CD4-positive, alpha-beta T cell treated with Interleukin-17A for 4 hours (primary cell): Measurements from ENCODE around the gene CES4A.
"Not testable (repeated sequence)": the region's sequence is repeated elsewhere in the genome, so short reads cannot be mapped to it uniquely, and the experiment has no call there.

Experiments used
- DNase-seq: peaks from one replicate; pipeline ENCODE4 v3.0.0-alpha.2; 2020; ENCODE audit warnings: mixed read lengths

CES4A gene

GRCh38 chr16:66993558-66993957 lies 5.2 kb downstream of the CES4A start:
- not testable (repeated sequence) for DNase-seq

- no peak for DNase-seq
Measured at GRCh38 chr16:66996324-66996982, 8.1 kb downstream of the CES4A start.

- DNase-seq, result no peak
Measured at GRCh38 chr16:66996983-66997358, 8.6 kb downstream of the CES4A start.

DNA sequence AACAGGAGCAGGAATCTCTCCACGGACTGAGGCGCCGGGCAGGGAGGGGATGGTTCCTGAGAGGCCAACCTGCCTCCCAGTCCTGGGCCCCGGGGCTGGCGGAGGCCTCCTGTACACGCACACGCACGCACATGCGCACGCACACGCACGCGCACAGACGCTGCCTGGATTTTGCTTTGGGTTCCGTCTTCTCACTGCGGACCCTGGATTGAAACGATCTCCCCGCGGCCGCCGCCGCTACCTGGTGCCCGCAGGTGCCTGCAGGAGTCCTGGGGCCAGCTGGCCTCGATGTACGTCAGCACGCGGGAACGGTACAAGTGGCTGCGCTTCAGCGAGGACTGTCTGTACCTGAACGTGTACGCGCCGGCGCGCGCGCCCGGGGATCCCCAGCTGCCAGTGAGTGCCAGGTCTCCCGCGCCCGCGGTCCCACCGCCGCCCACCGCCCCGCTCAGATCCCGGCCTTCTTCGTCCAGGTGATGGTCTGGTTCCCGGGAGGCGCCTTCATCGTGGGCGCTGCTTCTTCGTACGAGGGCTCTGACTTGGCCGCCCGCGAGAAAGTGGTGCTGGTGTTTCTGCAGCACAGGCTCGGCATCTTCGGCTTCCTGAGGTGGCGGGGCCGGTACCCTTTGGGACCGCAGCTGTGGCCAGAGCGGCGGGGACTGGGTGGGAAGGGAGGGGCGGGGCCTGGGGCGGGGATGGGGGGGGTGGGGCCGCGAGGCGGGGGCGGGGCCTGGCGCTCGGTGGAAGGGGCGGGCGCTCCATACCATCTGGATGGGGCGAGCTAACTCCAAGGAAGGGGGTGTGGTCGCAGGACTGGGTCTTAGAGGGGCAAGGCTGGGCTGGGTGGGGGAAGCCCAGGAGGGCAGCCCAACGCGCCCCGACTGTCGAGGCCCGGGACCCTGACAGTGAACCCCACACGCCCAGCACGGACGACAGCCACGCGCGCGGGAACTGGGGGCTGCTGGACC lies 12.3 kb downstream of the CES4A start:
- peak; percentile 72 for DNase-seq

DNA sequence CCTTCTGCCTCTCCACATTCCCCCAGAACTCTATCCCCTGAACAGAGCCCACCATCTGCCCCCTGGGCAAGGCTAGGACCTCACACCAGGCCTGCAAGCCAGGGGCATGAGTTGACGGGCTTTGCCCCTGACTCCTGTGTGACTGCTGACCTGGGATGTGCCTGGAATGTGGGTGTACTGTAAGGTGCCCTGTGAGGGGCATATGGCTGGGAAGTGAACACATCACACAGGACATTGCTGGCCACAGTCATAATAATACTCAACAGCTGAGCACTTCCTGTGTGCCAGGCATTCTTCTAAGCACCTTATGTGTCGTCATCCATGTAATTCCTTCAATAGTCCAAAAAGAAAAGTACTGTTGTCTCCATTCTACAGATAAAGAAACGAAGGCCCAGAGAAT lies 13.3 kb downstream of the CES4A start:
- no peak for DNase-seq

- no peak for DNase-seq
Measured at GRCh38 chr16:67006930-67007658, 18.7 kb downstream of the CES4A start.

DNA sequence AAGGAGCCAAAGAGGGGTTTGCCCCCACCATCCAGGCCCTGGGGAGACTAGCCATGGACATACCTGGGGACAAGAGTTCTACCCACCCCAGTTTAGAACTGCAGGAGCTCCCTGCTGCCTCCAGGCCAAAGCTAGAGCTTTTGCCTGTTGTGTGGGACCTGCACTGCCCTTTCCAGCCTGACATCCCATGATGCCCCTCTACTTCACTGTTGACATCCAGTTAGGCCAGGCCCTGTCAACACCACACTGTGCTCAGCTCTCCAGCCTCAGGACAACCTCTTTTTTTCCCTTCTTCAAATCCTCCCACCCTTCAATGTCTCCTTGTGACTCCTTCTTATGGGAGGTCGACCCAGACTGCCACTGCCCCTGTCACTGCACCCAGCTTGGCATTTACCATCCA lies 20.8 kb downstream of the CES4A start:
- no peak for DNase-seq

DNA sequence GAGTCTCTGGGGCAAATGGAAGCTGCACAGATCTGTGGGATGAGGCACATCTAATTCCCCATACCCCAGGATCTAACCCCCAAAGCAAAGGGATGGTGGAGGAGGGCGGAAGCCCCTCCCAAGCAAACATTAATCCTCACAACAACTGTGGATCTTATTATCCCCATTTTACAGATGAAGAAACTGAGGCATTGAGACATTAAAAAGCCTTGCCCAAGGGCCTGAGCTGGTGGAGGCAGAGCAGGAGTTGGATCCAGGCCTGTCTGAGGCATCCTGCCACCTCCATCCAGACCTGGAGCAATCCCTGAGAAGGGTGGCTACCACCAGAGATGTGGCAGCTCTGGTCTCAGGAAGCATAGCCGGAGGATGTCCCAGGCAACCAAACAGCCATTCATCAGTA lies 22.9 kb downstream of the CES4A start:
- no peak for DNase-seq

GRCh38 chr16:67013233-67013822 lies 24.9 kb downstream of the CES4A start:
- no peak for DNase-seq

- peak; percentile 78 for DNase-seq
Measured at GRCh38 chr16:67013823-67014633, 25.6 kb downstream of the CES4A start.

- DNase-seq, result no peak
Measured at GRCh38 chr16:67014634-67015312, 26.4 kb downstream of the CES4A start.

- DNase-seq, result no peak
Measured at GRCh38 chr16:67015313-67015731, 26.9 kb downstream of the CES4A start.

GRCh38 chr16:67016143-67016542 lies 27.8 kb downstream of the CES4A start:
- no peak for DNase-seq

DNA sequence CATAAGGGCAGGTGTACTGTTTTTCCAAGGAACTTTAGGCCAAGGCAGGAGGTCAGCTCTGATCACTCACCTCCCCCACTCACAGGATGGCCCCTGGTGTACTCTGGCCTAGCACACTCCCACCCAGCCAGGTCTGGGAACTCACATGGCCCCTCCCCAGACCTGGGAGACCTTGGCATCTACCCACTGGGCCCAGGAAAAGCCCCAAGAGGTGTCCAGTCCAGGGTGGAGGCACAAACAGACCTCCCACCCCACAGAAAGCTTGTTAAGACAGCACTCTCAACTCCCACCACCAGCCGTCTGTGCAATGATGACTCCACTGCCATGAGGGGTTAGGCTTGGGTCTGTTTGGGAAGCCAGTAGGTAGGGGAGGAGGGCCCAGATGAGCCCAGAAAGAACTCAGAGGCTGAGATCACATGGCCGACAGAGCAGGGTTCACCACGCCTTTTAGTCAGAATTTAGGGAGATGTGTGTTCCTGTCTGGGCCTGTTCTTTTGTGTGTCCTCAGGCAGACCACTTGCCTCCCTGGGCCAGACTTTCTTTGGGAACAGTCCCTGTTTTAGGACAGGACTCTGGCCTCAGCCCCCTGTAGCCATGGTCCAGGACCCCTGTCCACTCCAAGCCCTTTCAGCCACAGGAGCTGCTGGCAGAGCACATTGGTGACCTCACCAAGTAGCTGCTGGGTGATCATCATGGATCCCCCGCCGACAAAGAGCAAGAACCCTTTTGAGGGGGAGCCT lies 28.5 kb downstream of the CES4A start:
- DNase-seq, result no peak

GRCh38 chr16:67017421-67017750 lies 29.0 kb downstream of the CES4A start:
- no peak for DNase-seq

DNA sequence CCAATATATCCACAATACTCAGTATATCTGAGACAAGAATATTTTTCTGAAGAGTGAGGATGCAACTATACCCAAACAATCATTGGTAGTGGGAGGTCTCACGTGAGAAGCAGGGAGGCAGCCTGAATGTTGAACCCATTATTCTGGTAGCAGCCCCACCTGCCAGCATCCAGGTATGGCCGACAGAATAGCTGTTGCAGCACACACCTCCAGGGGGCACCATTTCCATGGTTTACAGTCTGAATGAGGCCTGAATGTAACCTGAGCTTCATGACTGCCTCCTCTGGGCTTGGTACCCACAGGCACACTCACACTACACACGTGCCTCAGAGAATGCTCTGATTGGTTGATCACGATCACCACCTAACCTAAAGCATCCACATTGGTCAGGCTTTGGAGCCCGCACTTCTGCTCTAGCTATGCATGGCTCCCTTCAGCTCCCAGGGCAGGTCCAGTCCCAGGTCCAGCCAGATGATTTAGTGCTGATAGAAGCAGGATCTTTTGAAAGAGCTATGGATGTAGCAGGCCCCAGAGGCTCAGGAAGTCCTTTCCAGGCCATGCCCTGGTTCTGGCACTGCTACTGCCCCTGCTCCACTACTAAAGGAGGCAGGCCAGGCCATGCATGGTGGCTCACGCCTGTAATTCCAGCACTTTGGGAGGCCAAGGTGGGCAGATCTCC lies 29.6 kb downstream of the CES4A start:
- DNase-seq, result peak; percentile 90

GRCh38 chr16:67019171-67019570 lies 30.8 kb downstream of the CES4A start:
- no peak for DNase-seq

GRCh38 chr16:67021321-67021720 lies 32.9 kb downstream of the CES4A start:
- no peak for DNase-seq

GRCh38 chr16:67022531-67023214 lies 34.3 kb downstream of the CES4A start:
- DNase-seq, result no peak

- DNase-seq, result no peak
Measured at GRCh38 chr16:67023689-67024088, 35.3 kb downstream of the CES4A start.
